GM18520 (cell line): ENCODE measurements around the gene DGAT2L6.

Experiments used
- ATAC-seq: cut with Tn5 transposase; IDR thresholded peaks from one replicate; pipeline ENCODE4 v1.9.1; 2021; ENCODE audit not compliant: unreplicated experiment

DGAT2L6 gene

DNA sequence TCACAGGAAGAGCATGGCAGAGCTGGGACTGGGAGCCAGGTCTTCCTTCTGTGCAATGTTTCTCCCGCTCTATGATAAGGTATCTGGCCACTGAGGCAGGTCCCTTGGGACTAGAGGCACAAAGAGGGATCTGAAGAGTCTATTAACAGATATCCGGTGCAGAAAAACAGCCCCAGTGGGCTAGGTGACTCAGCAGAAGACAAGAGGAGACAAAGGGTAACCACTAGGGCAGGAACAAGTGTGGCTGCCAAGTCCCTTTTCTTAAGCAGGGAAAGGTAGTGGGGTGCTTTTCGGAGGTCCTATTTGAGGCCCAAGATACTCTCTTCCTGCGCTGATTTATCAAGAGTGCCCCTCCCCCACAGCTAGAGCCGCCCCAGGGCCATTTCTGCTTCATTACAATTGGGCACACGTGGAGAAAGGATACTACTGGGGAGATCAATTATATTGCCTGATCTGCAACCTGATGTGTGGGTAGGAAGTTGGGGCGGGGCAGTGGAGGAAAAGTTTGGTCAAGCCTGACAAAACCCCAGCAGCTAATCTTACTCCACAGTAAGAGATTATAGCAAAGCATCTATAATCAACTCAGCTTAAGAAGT lies at the start of gene DGAT2L6:
DGAT2L6 (plus strand) TSS at position 546 of the 596 bp plus-strand sequence. CDS start 100 bp downstream, outside the sequence.
- ATAC-seq: no peak

- no peak for ATAC-seq
Measured at GRCh38 chrX:70128071-70128470, 49.2 kb upstream of the DGAT2L6 start.

- ATAC-seq: no peak
Measured at GRCh38 chrX:70129816-70130215, 47.5 kb upstream of the DGAT2L6 start.

GRCh38 chrX:70132224-70132623 lies 45.1 kb upstream of the DGAT2L6 start:
- no peak for ATAC-seq

DNA sequence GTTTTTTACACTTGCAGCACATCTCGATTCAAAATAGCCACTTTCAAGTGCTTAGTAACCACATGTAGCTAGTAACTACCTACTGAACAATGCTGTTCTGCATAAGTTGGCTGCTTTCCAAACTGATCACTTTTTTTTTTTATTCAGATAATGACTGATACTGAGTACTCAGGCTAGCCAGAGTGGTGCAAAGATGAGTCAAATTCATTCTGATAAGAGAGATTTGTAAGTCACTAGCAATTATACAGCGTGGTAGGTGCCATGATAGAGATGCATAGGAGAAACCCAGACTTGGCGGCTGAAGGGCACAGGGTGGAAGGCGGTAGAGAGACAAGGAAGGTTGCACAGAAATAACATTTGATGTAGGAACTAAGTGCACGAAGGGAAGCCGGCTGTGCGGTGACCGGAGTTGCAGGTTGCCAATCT lies 44.4 kb upstream of the DGAT2L6 start:
- ATAC-seq: peak; percentile 20

DNA sequence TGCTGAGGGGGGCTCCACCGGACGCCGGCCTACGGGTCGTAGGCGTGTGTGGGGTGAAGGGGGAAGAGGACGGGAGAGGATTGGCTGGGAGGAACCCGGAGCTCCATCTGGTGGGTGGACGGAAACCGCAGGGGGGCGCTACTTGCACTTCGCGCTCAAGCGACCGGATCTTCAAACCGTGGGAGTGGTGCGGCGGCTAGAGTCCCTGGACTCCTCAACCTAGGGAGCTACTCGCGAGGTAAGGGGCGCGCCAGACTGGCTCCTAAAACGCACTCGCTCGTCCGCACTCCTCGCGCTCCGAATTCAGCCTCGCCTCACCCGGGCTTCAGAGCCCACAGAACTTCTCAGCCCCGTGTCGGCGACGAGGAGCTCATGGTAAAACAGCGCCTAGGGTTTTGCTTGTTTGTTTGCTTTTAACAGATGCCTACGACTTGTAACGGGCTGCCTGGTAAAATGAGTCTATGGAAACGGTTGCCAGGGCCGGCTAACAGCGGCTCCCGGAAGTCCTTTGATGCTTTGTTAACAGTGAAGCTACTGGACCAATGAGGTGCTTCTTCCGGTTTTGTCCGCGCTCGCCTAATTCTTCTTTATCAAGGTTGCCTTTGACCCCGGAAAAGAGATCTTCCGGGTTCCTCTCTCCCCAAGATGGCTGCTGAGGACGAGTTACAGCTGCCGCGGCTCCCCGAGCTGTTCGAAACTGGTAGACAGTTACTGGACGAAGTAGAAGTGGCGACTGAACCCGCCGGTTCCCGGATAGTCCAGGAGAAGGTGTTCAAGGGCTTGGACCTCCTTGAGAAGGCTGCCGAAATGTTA lies 43.8 kb upstream of the DGAT2L6 start, which contains the start of gene IGBP1:
IGBP1 (plus strand) TSS at position 145 of the 813 bp plus-strand sequence; CDS start at position 646, 501 bp downstream.
- ATAC-seq: peak; percentile 94

DNA sequence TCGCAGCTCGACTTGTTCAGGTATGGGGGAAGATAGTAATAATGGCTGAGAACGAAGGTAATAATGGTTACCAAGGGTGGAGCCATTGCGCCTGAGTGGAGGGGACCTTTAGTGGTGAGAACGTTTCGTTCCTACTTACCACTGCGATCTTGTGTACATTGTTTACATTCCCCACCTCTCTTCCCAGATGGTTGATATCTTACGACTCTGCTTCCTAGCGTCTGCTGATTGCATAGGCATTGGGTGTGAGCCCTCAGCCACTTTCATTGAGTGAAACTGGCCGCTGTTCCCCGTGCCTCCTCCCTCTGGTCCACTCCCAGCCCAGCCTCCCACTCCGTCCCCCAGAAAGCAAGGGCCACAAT lies 43.2 kb upstream of the DGAT2L6 start:
- ATAC-seq: no peak

GRCh38 chrX:70138622-70139021 lies 38.7 kb upstream of the DGAT2L6 start:
- ATAC-seq: no peak

DNA sequence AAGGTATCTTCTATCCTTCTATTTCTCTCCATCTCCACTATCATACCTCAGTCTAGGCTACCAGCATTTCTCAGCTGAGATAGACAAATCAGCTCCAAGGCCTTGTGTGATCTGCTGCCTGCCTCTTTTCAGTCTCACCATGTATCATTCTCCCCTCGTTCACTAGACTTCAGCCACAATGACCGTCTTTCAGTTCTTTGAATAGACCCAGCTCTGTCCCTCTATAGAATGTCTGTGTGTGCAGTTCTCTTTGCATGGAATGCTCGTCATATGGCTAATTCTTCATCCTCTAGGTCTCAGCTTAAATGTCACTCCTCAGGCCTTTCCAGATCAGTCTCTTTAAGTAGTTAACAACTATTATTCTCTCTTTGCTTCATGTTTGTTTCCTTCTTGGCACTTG lies 37.5 kb upstream of the DGAT2L6 start:
- no peak for ATAC-seq

- ATAC-seq: no peak
Measured at GRCh38 chrX:70141373-70141772, 35.9 kb upstream of the DGAT2L6 start.

- ATAC-seq: no peak
Measured at GRCh38 chrX:70166601-70167590, 10.4 kb upstream of the DGAT2L6 start.

DNA sequence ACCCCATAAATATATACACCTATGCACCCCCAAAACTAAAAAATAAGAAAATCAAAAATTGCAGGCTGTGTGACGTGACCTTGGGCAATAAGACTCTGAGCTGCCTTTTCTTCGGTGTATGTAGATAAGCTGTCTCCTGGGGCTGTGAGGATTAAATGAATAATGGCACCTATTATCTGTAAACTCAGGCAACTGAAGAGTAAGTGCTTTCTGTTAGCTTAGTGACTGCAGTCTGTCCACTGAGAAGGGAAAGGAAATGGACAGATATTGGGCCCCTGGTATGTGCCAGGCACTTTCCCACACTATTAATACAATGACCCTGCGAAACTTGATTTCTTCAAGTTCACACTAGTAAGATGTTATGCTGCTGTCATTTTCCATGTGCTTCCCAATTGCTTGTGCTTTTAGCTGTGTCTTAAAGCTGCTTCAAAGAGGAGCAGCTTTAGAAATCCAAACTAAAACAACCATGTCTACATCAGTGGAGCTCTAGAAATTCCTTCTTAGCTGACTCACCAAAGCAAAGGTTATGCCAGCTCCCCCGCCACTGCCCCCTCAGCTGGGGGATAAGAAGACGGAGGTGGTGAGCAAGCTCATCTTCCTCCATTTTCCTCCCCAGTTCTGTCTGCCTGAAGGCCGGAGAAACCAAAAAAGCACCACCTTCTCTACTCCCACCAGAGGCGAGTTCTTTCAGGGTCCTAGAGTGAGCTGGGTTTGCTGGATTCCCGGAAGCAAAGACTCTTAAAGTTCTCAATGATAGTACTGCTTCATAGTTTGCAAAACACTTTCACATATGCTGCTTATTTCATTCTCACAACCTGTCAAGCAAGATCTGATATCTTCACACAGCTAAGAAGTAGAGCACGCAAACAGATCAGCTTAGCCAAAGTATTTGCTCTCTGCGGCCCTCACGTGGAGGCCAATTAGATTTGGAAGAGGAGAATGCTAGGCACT lies 8.8 kb upstream of the DGAT2L6 start:
- no peak for ATAC-seq

DNA sequence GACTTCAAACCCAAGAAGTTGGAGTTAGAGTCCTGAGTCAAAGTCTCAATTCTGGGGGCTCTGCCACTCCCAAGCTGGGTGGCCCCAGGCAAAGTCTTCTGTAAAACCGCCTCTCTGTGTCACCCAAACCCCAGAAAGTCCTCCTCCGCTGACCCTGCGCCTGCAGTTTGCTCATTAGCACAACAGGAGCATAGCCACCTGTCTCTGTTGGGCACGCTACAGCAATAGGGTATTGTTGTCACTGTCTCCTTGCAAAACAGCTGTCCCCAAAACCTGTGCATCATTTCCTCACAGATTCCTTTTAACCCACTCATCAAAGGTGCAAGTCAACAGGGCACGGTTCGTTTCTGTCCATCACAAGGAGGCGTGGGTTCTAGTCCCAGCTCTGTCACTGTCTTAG lies 8.0 kb upstream of the DGAT2L6 start:
- ATAC-seq: no peak

GRCh38 chrX:70171624-70172023 lies 5.7 kb upstream of the DGAT2L6 start:
- no peak for ATAC-seq

GRCh38 chrX:70172221-70172620 lies 5.1 kb upstream of the DGAT2L6 start:
- ATAC-seq: no peak

GRCh38 chrX:70172964-70173363 lies 4.3 kb upstream of the DGAT2L6 start:
- ATAC-seq: no peak

- no peak for ATAC-seq
Measured at GRCh38 chrX:70174754-70175153, 2.5 kb upstream of the DGAT2L6 start.

GRCh38 chrX:70175338-70175737 lies 1.9 kb upstream of the DGAT2L6 start:
- ATAC-seq: no peak

DNA sequence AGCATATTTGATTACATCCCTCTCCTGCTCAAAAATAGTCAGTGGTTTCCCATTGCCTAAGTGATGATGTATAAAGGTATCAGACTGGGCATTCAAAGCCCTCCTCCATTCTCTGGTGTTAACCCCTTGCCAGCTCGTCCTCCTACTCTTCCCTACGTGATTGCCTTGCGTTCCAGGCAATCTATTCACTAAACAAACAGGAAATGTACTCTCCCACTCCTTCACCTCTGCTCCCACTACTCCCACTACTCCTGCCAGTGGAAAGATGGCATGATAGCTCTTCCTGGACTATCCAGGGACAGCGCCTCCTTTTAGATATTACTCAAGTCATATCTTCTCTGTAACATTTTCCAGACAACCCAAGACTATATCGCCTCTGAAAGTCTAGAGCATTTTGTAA lies 5.8 kb downstream of the DGAT2L6 start:
- ATAC-seq: no peak

GRCh38 chrX:70190225-70190624 lies 12.9 kb downstream of the DGAT2L6 start:
- ATAC-seq: no peak
